Activated CD8-positive, alpha-beta memory T cell treated with anti-CD3 and anti-CD28 coated beads, Interleukin-2, amount 50 U/mL, for 1 hour (primary cell): ENCODE results near the gene CRYBB3.

Source experiments
- DNase-seq: peaks from one replicate; pipeline ENCODE4 v3.0.0-alpha.2; 2020; ENCODE audit errors: extremely low read depth

The CRYBB3 gene

DNA sequence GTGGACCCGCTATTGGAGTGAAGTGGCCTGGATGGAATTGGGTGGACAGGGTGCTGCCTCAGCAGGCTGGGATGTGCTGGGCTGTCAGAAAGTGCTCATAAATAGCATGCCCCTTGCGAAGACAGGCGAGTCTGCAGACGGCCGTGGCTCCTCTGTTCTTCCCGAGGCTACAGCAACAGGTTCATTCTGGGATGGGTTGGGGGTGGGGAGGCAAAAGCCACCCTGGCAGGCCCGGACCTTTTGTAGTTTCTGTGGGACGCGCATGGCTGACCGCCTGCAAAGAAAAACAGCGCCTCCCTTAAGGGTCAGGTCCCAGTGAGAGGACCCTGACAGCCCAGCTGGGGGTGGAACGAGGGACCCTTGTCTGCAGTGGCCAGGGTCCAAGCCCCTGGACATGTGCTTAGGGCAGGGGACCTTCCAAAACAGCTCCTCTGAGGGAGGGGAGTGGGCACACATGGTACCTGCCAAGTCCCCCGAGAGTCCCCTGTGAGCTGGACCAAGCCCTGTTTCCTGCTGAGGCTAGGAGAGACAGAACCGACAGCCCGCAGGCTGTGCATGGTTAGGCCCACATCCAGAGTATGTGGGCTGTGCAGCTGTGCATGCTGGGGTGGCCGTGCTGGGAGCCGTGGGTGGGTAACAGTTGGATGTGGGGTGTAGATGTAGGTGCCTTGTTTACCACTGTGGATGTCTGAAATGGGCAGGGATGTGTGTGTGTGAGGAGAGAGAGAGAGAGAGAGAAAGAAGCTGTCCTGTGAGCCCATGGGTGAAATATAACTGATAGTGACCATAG is at the start of gene CRYBB3:
Gene CRYBB3 (plus strand): TSS at position 128 of the 790 bp plus-strand sequence. CDS start 1,539 bp downstream, outside the sequence.
- DNase-seq, result no peak

DNA sequence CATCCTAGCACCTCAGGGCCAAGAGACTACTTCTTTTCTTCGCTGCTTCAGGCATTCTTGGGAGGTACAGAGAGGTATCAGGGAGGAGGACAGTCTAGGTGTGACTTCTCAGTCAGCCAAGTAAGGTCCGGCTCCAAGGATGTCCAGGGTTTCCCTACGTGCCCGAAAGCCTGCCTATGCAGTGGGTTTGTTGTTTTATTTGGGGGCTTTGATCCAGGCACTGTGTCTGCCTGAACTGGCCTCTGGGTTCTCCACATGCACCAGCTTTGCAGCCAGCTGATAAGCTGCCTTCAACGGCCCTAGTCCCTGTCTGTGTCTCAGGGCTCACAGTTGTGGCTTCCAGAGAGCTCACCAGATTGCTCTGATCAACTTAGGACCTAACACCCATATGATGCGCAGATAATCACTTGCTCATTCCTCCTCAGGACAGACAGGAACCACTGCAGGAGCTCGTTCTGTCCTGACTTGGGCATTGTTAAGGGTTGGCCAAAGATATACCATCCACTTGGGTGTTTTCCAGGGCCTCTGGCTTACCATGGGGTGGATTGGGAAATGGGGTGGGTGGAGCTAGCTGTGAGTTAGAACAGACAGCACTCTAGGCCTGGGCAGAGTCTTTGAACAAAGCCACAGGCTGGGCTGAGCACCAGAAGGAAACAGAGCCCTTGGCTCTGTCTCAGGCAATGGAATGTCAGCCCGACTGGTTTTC is 45.5 kb upstream of the CRYBB3 start:
- no peak for DNase-seq

GRCh38 chr22:25154667-25154999 is 45.0 kb upstream of the CRYBB3 start:
- no peak for DNase-seq

GRCh38 chr22:25156736-25157135 is 42.9 kb upstream of the CRYBB3 start:
- no peak for DNase-seq

DNA sequence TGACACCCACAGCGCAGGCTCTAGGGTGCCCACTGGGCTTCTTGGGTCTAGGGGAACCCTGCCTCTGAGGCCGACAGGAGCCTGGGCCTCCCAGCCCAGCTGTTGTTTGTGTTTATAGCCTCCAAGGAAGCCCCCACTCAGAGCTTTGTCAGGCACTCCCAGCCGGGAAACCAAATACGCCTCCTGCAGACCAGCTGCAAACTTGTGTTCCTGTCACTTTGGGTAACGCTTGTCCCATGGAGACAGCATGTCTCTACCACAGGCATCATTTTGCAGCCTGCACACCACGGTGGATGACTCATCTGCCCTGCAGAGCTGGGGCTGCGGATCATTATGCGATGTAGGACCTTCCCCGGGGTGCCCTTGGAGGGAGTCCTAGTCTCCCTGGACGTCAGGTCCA is 40.6 kb upstream of the CRYBB3 start:
- no peak for DNase-seq

DNA sequence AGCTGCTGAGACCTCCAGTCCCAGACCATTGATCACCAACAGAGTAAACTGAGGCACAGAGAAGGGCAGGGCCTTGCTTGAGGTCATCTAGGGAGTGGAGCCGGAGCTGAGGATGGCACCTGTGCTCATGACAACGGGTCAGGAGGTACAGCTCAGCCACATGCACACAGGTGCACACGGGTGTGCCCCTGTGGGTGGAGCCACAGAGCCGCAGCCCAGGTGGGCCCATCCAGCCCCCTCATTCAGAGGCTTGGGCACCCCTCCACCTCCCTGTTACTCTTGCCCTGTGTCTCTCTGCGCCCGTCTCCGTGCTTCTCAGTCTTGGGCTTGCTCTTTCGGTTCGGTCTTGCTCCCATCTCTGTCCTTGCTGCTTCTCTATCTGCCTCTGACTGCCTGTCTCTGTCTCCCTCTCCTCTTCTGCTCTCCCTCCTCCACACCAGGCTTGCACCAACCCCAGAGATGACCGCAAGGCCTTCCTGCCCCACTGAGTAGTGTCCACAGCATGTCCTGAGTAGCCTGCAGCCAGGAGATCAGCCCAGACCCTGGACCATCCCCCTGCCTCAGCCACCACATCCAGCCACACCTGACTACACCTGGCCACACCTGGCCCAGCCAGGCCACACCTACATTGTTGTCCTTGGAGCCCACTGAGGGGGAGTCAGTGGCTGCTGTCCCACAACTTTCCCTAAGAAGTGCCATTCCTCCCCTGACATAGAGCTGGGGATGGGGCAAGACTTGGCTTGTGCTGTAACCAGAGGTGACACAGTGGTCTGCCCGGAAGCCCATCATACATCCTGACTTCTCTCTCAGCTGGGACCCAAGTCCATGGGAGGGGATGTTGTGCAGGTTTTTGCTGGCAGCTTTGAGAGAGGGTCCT is 39.3 kb upstream of the CRYBB3 start:
- DNase-seq, result no peak

GRCh38 chr22:25161017-25161915 is 38.4 kb upstream of the CRYBB3 start:
- no peak for DNase-seq

GRCh38 chr22:25161916-25162530 is 37.6 kb upstream of the CRYBB3 start:
- DNase-seq, result no peak

GRCh38 chr22:25162561-25162960 is 37.1 kb upstream of the CRYBB3 start:
- no peak for DNase-seq

DNA sequence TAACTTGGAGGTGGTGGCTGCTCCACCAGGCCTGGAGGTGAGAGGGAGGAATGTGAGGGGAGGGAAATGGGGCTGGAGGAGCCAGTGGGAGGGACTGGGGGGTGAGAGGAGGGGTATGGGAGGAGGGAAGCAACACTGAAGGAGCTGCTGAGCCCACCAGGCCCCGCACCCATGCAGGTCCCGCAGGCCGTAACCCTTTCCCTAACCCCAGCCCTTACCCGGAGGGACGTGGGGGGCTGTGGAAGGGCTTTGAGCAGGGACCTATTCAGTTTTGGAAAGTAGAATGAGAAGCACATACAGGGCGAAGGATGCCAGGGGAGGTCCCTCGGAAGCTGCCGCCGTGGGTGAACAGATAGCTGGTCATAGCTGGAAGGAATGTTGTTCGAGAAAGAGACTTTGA is 33.9 kb upstream of the CRYBB3 start:
- no peak for DNase-seq

GRCh38 chr22:25166266-25167040 is 33.2 kb upstream of the CRYBB3 start:
- no peak for DNase-seq

DNA sequence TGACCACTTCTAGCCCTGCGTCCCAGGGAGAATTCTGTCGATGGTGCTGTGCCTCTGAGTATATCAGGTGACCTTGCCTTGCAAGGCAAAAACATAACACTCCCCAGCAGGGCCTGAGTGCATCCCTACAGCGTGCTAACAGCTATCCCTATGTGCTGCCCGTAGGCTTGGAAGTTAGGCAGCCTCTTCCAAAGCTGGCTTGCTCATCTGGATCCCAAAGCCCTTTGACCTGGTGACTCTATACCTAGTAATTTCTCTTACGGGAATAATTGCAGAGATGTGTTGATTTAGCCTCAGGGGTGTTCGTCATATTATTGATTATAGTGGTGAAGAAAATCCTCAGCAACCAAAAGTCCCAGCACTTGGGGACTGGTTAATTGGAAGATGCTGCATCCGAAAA is 32.6 kb upstream of the CRYBB3 start:
- no peak for DNase-seq

- DNase-seq, result no peak
Observed at GRCh38 chr22:25167834-25168601, 31.6 kb upstream of the CRYBB3 start.

GRCh38 chr22:25169278-25170031 is 30.2 kb upstream of the CRYBB3 start:
- no peak for DNase-seq

DNA sequence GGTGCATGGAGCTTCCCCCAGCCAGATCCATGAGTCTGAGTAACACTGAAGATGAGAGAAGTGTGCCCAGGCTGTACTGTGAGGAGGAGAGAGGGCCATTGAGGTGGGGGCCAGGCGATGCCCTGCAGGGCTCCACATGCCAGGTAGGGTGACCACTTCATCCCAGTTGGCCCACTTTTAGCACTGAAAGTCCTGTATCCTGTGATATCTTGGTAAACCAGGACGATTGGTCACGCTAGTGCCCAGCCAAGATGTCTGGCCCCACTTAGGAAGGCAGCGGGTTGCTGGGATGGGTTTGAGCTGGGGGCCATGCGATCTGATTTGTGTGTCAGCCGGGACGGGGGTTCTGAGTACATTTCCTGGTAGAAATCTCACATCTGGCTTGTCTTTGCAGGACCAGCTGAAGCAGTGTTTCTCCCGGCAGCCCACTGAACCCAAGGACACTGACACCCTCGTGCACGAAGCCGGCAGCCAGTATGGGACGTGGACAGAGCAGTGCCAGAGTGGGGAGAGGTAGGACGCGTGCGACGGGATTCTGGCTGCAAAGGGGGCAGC is 29.2 kb upstream of the CRYBB3 start:
- DNase-seq, result no peak

DNA sequence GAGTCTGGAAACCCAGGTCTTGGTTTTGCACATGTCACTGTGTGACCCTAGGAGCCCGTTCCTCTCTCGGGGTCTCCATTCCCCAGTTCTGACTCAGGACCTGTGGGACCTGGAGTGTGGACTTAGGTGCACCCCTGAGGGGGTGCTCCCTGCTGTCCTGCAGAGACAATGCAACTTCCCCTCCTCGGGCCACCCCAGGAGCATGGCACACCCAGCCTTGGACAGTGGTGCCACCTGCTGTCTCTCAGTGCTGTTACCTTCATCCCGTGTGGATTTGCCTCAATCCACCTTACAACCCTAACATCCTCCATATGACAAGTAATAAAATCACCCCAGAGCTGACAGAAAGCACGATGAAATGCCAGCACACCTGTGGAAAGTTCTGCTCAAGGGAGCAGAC is 27.5 kb upstream of the CRYBB3 start:
- DNase-seq, result no peak

DNA sequence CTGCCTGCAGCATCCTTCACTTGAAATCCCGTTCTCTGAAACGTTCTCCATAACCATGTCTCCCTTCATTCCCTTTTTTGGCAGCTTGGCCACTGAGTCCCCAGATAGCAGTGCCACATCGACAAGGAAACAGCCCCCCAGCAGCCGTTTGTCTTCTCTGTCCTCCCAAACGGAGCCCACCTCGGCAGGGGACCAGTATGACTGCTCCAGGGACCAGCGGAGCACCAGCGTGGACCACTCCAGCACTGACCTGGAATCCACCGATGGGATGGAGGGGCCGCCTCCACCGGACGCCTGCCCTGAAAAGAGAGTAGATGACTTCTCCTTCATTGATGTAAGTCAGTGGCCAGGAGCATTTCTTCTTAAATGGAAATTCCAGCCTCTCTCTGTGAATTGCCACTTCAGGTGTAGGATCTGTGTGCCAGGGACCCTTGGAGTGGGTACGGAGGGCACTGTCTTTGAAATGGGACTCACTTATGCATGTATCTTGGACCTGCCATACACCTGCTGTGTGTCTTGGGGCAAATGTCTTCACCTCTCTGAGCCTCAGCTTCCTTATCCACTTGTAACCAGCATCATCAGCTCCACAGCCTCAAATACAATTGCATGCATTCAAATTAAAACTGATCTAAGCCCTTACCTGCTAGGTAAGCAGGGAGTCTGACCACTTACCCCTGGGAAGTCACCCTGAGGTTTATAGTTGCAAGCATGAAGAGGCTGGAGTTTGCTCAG is 25.3 kb upstream of the CRYBB3 start:
- DNase-seq, result no peak
